Measurements from ENCODE around the gene CLIC4. TPM values are rescaled to one million over a fixed set of nuclear protein-coding genes. Genes with fewer than 3 reads are reported as not detected.
A peak's percentile ranks its signal among the peaks of the same experiment; 100 is the strongest.

CLIC4 gene
- total RNA-seq, 6 experiments from 2014 or later: 517 to 729 (median 548) TPM

DNA sequence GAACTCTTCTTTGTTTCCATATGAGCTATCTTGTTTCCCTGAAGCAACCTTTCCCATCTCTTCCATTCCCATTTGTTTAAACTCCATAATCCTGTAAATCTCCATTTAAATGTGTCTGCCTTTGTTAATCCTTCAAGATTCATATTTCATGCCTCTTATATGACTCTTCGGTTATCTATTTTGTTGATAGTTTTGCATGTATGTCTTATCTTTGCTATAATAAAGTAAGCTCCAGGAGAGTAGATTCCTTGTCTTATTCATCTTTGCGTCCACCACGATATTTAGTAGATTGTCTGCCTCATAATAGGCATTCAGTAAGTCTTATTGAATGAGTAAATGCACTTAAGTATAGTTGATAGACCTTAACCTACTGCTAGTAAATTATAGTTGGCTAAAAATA lies 18.4 kb downstream of the CLIC4 start:
- no peak for DNase-seq
- Mint-ChIP-seq H3K27me3 (ENCODE audit: insufficient read depth) (no peaks in the 10 kb centered on the region), H3K9me3 (no peaks in the 10 kb centered on the region), H3K27ac (no peak overlapping the region), H3K4me1 (ENCODE audit: low read depth) (peaks cover 45% of the 10 kb centered on the region), H3K36me3 (ENCODE audit: low read depth) (no peaks in the 10 kb centered on the region; the same call in 1 of the 2 replicates), H3K4me3 (no peak overlapping the region)
- no peak for TF ChIP-seq CTCF (IDR thresholded peaks at IDR 0.05)

DNA sequence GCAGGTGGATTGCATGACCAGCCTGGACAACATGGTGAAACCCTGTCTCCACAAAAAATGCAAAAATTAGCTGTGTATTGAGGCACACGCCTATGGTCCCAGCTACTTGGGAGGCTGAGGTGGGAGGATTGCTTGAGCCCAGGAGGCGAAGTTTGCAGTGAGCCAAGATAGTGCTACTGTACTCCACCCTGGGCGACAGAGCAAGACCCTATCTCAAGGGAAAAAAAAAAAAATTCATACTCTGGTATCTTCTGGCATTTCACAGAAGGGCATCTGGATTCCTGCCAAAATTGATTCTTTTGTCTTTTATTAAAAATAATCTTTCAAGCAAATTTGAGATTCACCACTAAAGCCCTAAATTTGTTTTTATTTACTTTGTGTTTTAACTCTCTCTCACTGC lies 19.2 kb downstream of the CLIC4 start:
- no peaks in the 10 kb centered on the region for H3K9me3 Mint-ChIP-seq
- 0 out of 2 replicates have a peak overlapping the region, but pooled peaks have one; percentile 14 for H3K4me3 Mint-ChIP-seq
- no peak for DNase-seq
- H3K27ac Mint-ChIP-seq: peak overlapping the region; percentile 54
- H3K27me3 Mint-ChIP-seq (ENCODE audit: insufficient read depth): no peaks in the 10 kb centered on the region
- H3K36me3 Mint-ChIP-seq (ENCODE audit: low read depth): no peaks in the 10 kb centered on the region; the same call in 1 of the 2 replicates
- H3K4me1 Mint-ChIP-seq (ENCODE audit: low read depth): peaks cover 45% of the 10 kb centered on the region
- TF ChIP-seq CTCF (IDR thresholded peaks at IDR 0.05): no peak

- DNase-seq: no peak
- Mint-ChIP-seq H3K9me3 (no peaks in the 10 kb centered on the region), H3K36me3 (ENCODE audit: low read depth) (no peaks in the 10 kb centered on the region; the same call in 1 of the 2 replicates), H3K27me3 (ENCODE audit: insufficient read depth) (no peaks in the 10 kb centered on the region), H3K4me1 (ENCODE audit: low read depth) (peaks cover 46% of the 10 kb centered on the region), H3K4me3 (peak overlapping the region; percentile 14; the same call in 1 of the 2 replicates), H3K27ac (peak overlapping the region; percentile 54)
- TF ChIP-seq CTCF (IDR thresholded peaks at IDR 0.05): no peak
Observed at GRCh38 chr1:24764848-24765247, 19.6 kb downstream of the CLIC4 start.

GRCh38 chr1:24765308-24765988 lies 20.2 kb downstream of the CLIC4 start:
- H3K4me3 Mint-ChIP-seq: peak overlapping the region; percentile 6
- TF ChIP-seq CTCF (IDR thresholded peaks at IDR 0.05): no peak
- peaks cover 52% of the 10 kb centered on the region for H3K4me1 Mint-ChIP-seq (ENCODE audit: low read depth)
- no peaks in the 10 kb centered on the region for H3K9me3 Mint-ChIP-seq
- H3K27ac Mint-ChIP-seq: peak overlapping the region; percentile 54
- H3K27me3 Mint-ChIP-seq (ENCODE audit: insufficient read depth): no peaks in the 10 kb centered on the region
- peak; percentile 49 for DNase-seq
- H3K36me3 Mint-ChIP-seq (ENCODE audit: low read depth): no peaks in the 10 kb centered on the region; the same call in 1 of the 2 replicates

- Mint-ChIP-seq H3K9me3 (no peaks in the 10 kb centered on the region), H3K4me3 (no peak overlapping the region), H3K36me3 (ENCODE audit: low read depth) (no peaks in the 10 kb centered on the region; the same call in 1 of the 2 replicates), H3K4me1 (ENCODE audit: low read depth) (peaks cover 71% of the 10 kb centered on the region), H3K27ac (peak overlapping the region; percentile 31; the same call in 1 of the 2 replicates), H3K27me3 (ENCODE audit: insufficient read depth) (no peaks in the 10 kb centered on the region)
- TF ChIP-seq CTCF (IDR thresholded peaks at IDR 0.05): no peak
- DNase-seq: no peak
Observed at GRCh38 chr1:24767351-24767750, 22.1 kb downstream of the CLIC4 start.
